ENCODE results near the gene RPS25. TPM values are rescaled to one million over a fixed set of nuclear protein-coding genes. Genes with fewer than 3 reads are reported as not detected.

Gene RPS25
- total and polyA plus RNA-seq, 4 donors: 228 to 499 (median 385) TPM

DNA sequence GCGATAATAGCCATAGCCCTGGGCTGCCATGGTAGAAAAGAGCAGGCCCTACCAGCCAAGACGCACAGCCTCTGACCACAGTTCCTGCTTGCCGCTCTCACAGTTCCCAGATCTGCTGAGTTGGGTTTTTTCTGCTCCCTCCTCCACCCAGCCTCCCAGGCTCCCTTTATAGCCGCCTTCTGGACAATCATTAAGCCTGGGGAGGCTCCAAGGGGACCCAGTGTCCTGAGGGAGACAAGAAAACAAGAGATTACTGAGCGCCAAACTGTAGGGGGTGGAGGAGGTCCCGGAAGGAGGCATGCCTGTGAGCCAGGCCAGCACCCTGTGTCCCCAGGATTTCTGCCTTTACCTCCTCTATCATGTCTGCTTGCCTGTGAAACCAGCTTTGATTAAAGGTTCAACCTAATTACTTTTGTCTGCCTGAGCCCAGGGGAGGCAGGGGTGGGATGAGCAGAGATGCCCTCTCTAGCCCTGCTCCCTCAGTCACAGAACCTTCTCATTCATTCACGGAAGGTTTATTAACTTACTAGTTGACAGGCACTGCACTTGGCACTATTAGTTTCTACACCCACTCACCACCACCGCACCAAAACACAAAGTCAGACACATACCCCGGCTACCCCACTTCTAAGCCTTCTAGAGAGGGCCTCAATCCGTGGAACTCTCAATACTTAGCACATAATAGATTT, 11.3 kb upstream of the RPS25 start:
- Histone ChIP-seq H3K4me3 (ENCODE audit: low read depth in 1 of 3, low read length in 3 of 3) (peak overlapping the region; percentile 71 to 86 (median 85)), H3K27me3 (ENCODE audit: control insufficient read depth in 4 of 4, insufficient read depth in 4 of 4, low read length in 3 of 4) (no peaks in the 10 kb centered on the region), H3K36me3 (ENCODE audit: control insufficient read depth in 4 of 4, insufficient read depth in 3 of 4, low read depth in 1 of 4, low read length in 3 of 4) (peaks cover 2 to 10% (median 4%) of the 10 kb centered on the region in 4 donors), H3K9ac (ENCODE audit: low read depth in 1 of 2, low read length in 2 of 2) (peak overlapping the region; percentile 77 to 87), H3K27ac (ENCODE audit: low read depth in 1 of 2, low read length in 2 of 2) (peak overlapping the region; percentile 92 to 97), H3K4me1 (ENCODE audit: control insufficient read depth in 4 of 4, insufficient read depth in 4 of 4, low read length in 3 of 4) (peaks cover 9 to 51% (median 35%) of the 10 kb centered on the region in 4 donors), H3K9me3 (ENCODE audit: control insufficient read depth in 4 of 4, low read length in 3 of 4) (no peaks in the 10 kb centered on the region)
- peak; percentile 77 for DNase-seq (ENCODE audit: low spot score)
- 12% methylated on average over 10 of the region's 10 CpGs for WGBS
- TF ChIP-seq REST (IDR thresholded peaks at IDR 0.05) (peak; percentile 67), RAD21 (IDR thresholded peaks at IDR 0.05) (peak; percentile 27 to 49), RXRA (IDR thresholded peaks at IDR 0.05) (peak; percentile 55 to 67), CTCF (IDR thresholded peaks at IDR 0.05; ENCODE audit: low read depth, low read length, missing input control) (no peak), TAF1 (conservative IDR thresholded peaks at IDR 0.05) (peak; percentile 96), SP1 (IDR thresholded peaks at IDR 0.05) (peak; percentile 87), HNF4A (conservative IDR thresholded peaks at IDR 0.05) (peak; percentile 56 to 64), NR2F2 (IDR thresholded peaks at IDR 0.05) (peak; percentile 31), FOXA1 (IDR thresholded peaks at IDR 0.05) (peak; percentile 12), YY1 (IDR thresholded peaks at IDR 0.05) (peak; percentile 83), EGR1 (IDR thresholded peaks at IDR 0.05; ENCODE audit: low read depth in 2 of 2) (no peak), FOXA2 (IDR thresholded peaks at IDR 0.05) (no peak), GABPA (IDR thresholded peaks at IDR 0.05 in 1 of 2, conservative IDR thresholded peaks at IDR 0.05 in 1 of 2) (peak in 1 of 2 donors; percentile 39), JUND (IDR thresholded peaks at IDR 0.05) (peak in 1 of 2 donors; percentile 7), HNF4G (IDR thresholded peaks at IDR 0.05) (no peak)
- TF ChIP-seq, protein P1, sequence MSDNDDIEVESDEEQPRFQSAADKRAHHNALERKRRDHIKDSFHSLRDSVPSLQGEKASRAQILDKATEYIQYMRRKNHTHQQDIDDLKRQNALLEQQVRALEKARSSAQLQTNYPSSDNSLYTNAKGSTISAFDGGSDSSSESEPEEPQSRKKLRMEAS (IDR thresholded peaks at IDR 0.05): peak; percentile 26
- TF ChIP-seq, protein P2, sequence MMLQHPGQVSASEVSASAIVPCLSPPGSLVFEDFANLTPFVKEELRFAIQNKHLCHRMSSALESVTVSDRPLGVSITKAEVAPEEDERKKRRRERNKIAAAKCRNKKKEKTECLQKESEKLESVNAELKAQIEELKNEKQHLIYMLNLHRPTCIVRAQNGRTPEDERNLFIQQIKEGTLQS (IDR thresholded peaks at IDR 0.05): no peak
- TF ChIP-seq, protein P3, sequence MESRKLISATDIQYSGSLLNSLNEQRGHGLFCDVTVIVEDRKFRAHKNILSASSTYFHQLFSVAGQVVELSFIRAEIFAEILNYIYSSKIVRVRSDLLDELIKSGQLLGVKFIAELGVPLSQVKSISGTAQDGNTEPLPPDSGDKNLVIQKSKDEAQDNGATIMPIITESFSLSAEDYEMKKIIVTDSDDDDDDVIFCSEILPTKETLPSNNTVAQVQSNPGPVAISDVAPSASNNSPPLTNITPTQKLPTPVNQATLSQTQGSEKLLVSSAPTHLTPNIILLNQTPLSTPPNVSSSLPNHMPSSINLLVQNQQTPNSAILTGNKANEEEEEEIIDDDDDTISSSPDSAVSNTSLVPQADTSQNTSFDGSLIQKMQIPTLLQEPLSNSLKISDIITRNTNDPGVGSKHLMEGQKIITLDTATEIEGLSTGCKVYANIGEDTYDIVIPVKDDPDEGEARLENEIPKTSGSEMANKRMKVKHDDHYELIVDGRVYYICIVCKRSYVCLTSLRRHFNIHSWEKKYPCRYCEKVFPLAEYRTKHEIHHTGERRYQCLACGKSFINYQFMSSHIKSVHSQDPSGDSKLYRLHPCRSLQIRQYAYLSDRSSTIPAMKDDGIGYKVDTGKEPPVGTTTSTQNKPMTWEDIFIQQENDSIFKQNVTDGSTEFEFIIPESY (IDR thresholded peaks at IDR 0.05): peak; percentile 17
